H1 (cell line): ENCODE data around the gene C5orf58. TPM values are rescaled to one million over a fixed set of nuclear protein-coding genes. Genes with fewer than 3 reads are reported as not detected.

Source experiments
- CTCF ChIA-PET: fragments of 300-600 bp; sonication (Branson Sonifier 250); formaldehyde crosslinking; loops from one replicate; lab custom pipeline; 2021; ENCODE audit not compliant: partially characterized antibody; lab: Charles Lee
- POLR2A ChIA-PET: fragments of 300-600 bp; sonication (Branson Sonifier 250); formaldehyde crosslinking; loops from one replicate; lab custom pipeline; 2021; ENCODE audit warnings: inconsistent platforms; ENCODE audit not compliant: partially characterized antibody; lab: Charles Lee
- DNase-seq, 2 experiments: peaks; one replicate each; pipeline versions ENCODE4 v3.0.0 to v3.0.0-alpha.2; 2010 to 2022; ENCODE audit warnings: low spot score in 2 of 2, low read depth in 1 of 2, mixed read lengths in 1 of 2
- FAIRE-seq: peaks from 2 replicates; lab custom pipeline; 2011; peaks lifted over from hg19 to GRCh38; lab: Jason Lieb, UNC
- H2AFZ ChIP-seq: 2 replicates; pipeline ENCODE4 v1.8.1; 2012; ENCODE audit warnings: low read length, inconsistent platforms
- H2AK5ac ChIP-seq: 2 replicates; pipeline ENCODE4 v1.6.1; 2013; ENCODE audit warnings: low read depth, low read length
- H2BK120ac ChIP-seq: replicated peaks from 2 replicates; pipeline ENCODE3; 2013; ENCODE audit warnings: low read depth, low read length, inconsistent platforms
- H2BK12ac ChIP-seq: 2 replicates; pipeline ENCODE4 v1.6.1; 2013; ENCODE audit warnings: low read depth, low read length
- H2BK15ac ChIP-seq: 2 replicates; pipeline ENCODE4 v1.6.1; 2013; ENCODE audit warnings: low read length
- H2BK20ac ChIP-seq: 2 replicates; pipeline ENCODE4 v1.6.1; 2013; ENCODE audit warnings: low read length
- H2BK5ac ChIP-seq: 2 replicates; pipeline ENCODE4 v1.6.1; 2013; ENCODE audit warnings: low read depth, low read length
- H3K14ac ChIP-seq: 2 replicates; pipeline ENCODE4 v1.6.1; 2013; ENCODE audit warnings: inconsistent platforms; ENCODE audit not compliant: insufficient read length
- H3K18ac ChIP-seq: 2 replicates; pipeline ENCODE4 v1.6.1; 2013; ENCODE audit warnings: low read length; ENCODE audit errors: extremely low read depth
- H3K23ac ChIP-seq: 2 replicates; pipeline ENCODE4 v1.6.1; 2013; ENCODE audit warnings: inconsistent platforms; ENCODE audit not compliant: insufficient read length
- H3K23me2 ChIP-seq: 2 replicates; pipeline ENCODE4 v1.6.1; 2013; ENCODE audit warnings: low read depth, low read length
- H3K27ac ChIP-seq: 2 replicates; pipeline ENCODE4 v1.6.1; 2011; ENCODE audit warnings: low read depth, low read length, inconsistent platforms
- H3K27me3 ChIP-seq, 4 experiments: replicated peaks in 1 of 4; 1 replicate in 1 of 4; 2 replicates in 3 of 4; pipeline versions ENCODE4 v1.6.1 to v1.8.1; 2011 to 2013; ENCODE audit warnings: low read length in 3 of 4, mild to moderate bottlenecking in 3 of 4, inconsistent platforms in 2 of 4, mixed read lengths in 2 of 4, moderate library complexity in 1 of 4; ENCODE audit not compliant: control insufficient read depth in 3 of 4, insufficient read depth in 3 of 4; ENCODE audit errors: extremely low read depth in 1 of 4
- H3K36me3 ChIP-seq, 4 experiments: 2 replicates each; pipeline versions ENCODE4 v1.6.1 to v1.8.1; 2011 to 2013; ENCODE audit warnings: mild to moderate bottlenecking in 4 of 4, low read length in 3 of 4, moderate library complexity in 2 of 4, control low read depth in 1 of 4, inconsistent platforms in 1 of 4; ENCODE audit not compliant: insufficient read depth in 4 of 4, control insufficient read depth in 2 of 4
- H3K4ac ChIP-seq: replicated peaks from 2 replicates; pipeline ENCODE3; 2013; ENCODE audit warnings: low read length, low read depth, mixed read lengths, inconsistent platforms; ENCODE audit not compliant: insufficient read length
- H3K4me1 ChIP-seq, 4 experiments: replicated peaks in 1 of 4; 1 replicate in 1 of 4; 2 replicates in 3 of 4; pipeline versions ENCODE4 v1.6.1 to v1.8.1; 2011 to 2013; ENCODE audit warnings: low read length in 3 of 4, inconsistent platforms in 2 of 4, mixed read lengths in 1 of 4; ENCODE audit not compliant: insufficient read depth in 4 of 4, control insufficient read depth in 3 of 4
- H3K4me2 ChIP-seq, 2 experiments: 2 replicates each; pipeline versions ENCODE4 v1.6.1 to v1.8.1; 2011 to 2013; ENCODE audit warnings: low read depth in 2 of 2, low read length in 2 of 2, control low read depth in 1 of 2, inconsistent platforms in 1 of 2, mild to moderate bottlenecking in 1 of 2; ENCODE audit not compliant: insufficient read depth in 1 of 2
- H3K4me3 ChIP-seq, 4 experiments: fragments of 200-600, 300-600 bp in 1 of 4; sonication (generic), shearing (Covaris generic), sonication (Bioruptor Twin) in 1 of 4; 2 replicates each; pipeline versions ENCODE4 v1.5.1 to v1.8.1; 2011 to 2016; ENCODE audit warnings: low read length in 4 of 4, low read depth in 3 of 4, control low read depth in 2 of 4, inconsistent platforms in 2 of 4, mild to moderate bottlenecking in 2 of 4, mixed read lengths in 1 of 4, moderate library complexity in 1 of 4; ENCODE audit not compliant: insufficient read depth in 2 of 4; ENCODE audit errors: extremely low read depth in 1 of 4
- H3K56ac ChIP-seq: replicated peaks from 2 replicates; pipeline ENCODE3; 2013; ENCODE audit warnings: low read depth, mild to moderate bottlenecking, mixed read lengths, low read length, inconsistent platforms; ENCODE audit not compliant: insufficient read length
- H3K79me1 ChIP-seq: 2 replicates; pipeline ENCODE4 v1.6.1; 2013; ENCODE audit warnings: low read depth, low read length, control low read depth
- H3K79me2 ChIP-seq, 2 experiments: 2 replicates each; pipeline versions ENCODE4 v1.6.1 to v1.8.1; 2012 to 2013; ENCODE audit warnings: low read length in 2 of 2, mild to moderate bottlenecking in 2 of 2, inconsistent platforms in 1 of 2; ENCODE audit not compliant: insufficient read depth in 2 of 2, control insufficient read depth in 1 of 2
- H3K9ac ChIP-seq, 4 experiments: replicated peaks in 1 of 4; 1 replicate in 1 of 4; 2 replicates in 3 of 4; pipeline versions ENCODE4 v1.6.1 to v1.8.1; 2011 to 2013; ENCODE audit warnings: low read depth in 3 of 4, low read length in 3 of 4, control low read depth in 2 of 4, mild to moderate bottlenecking in 2 of 4, moderate library complexity in 2 of 4, inconsistent platforms in 1 of 4; ENCODE audit errors: extremely low read depth in 1 of 4
- H3K9me3 ChIP-seq, 2 experiments: 2 replicates each; pipeline versions ENCODE4 v1.6.1 to v1.8.1; 2012 to 2013; ENCODE audit warnings: mild to moderate bottlenecking in 2 of 2, moderate library complexity in 2 of 2, control low read depth in 1 of 2, inconsistent platforms in 1 of 2, low read depth in 1 of 2, low read length in 1 of 2, mixed read lengths in 1 of 2; ENCODE audit not compliant: insufficient read depth in 2 of 2
- H4K20me1 ChIP-seq, 2 experiments: replicated peaks in 1 of 2; 2 replicates each; pipeline versions ENCODE3 to v1.8.1; 2011 to 2013; ENCODE audit warnings: inconsistent platforms in 2 of 2, low read length in 2 of 2, mild to moderate bottlenecking in 1 of 2; ENCODE audit not compliant: insufficient read depth in 2 of 2, control insufficient read depth in 1 of 2
- H4K5ac ChIP-seq: 2 replicates; pipeline ENCODE4 v1.6.1; 2013; ENCODE audit warnings: low read length, low read depth, mixed read lengths, inconsistent platforms; ENCODE audit not compliant: insufficient read length
- H4K8ac ChIP-seq: 2 replicates; pipeline ENCODE4 v1.8.0; 2013; ENCODE audit warnings: mild to moderate bottlenecking, moderate library complexity, low read length, inconsistent platforms; ENCODE audit not compliant: insufficient read depth; ENCODE audit errors: extremely low read depth
- H4K91ac ChIP-seq: replicated peaks from 2 replicates; pipeline ENCODE3; 2013; ENCODE audit warnings: low read length, mixed read lengths, inconsistent platforms; ENCODE audit not compliant: insufficient read length
- JUND ChIP-seq: IDR thresholded peaks from 2 replicates; pipeline ENCODE4 v1.6.1; 2011; ENCODE audit warnings: mild to moderate bottlenecking, improper control_type of control experiment, low read length
- NRF1 ChIP-seq: IDR thresholded peaks from 2 replicates; pipeline ENCODE4 v1.6.1; 2011; ENCODE audit warnings: mild to moderate bottlenecking, low read depth, low read length, improper control_type of control experiment
- WGBS, 2 experiments: shearing (Covaris generic) in 1 of 2; methylation state at CpG; one replicate each; pipeline versions ENCODE4 v1.1.6 to v1.1.7; 2013 to 2015; ENCODE audit warnings: low lambda C conversion rate in 2 of 2, mixed read lengths in 2 of 2, inconsistent platforms in 1 of 2, low coverage in 1 of 2, missing lambda C conversion rate in 1 of 2; ENCODE audit not compliant: insufficient replicate concordance in 2 of 2, insufficient coverage in 1 of 2, insufficient read length in 1 of 2; ENCODE audit errors: extremely low coverage in 1 of 2, missing lambda C conversion rate in 1 of 2; 5-methylcytosine and 5-hydroxymethylcytosine counted together
- polyA plus RNA-seq, 7 experiments: library from polyadenylated mRNA; depleted of rRNA in 3 of 7; stranded (reverse) in 5 of 7; unstranded in 2 of 7; fragments of >200 nt in 5 of 7; fragments of 200-250 nt in 2 of 7; gene quantifications; 1 replicate in 5 of 7; 2 replicates in 1 of 7; 4 replicates in 1 of 7; pipeline versions ENCODE4 v1.2.1 to v1.2.3, GENCODE V29; 2011 to 2013; ENCODE audit warnings: missing spikeins in 2 of 7, mixed read lengths in 2 of 7
- total RNA-seq: library from RNA; stranded (reverse); fragmentation: NEBNext Ultra II Directional; extraction: Animal tissue kit (Norgen Biotek cat#: 25700); gene quantifications from 2 replicates; pipeline ENCODE4 v1.2.1, GENCODE V29; 2021

C5orf58 gene
- total and polyA plus RNA-seq, 2 of the 8 experiments (the other 6 are each of a cell fraction or from before 2014, with no cell fraction given), result 0.24 to 1.6 TPM

DNA sequence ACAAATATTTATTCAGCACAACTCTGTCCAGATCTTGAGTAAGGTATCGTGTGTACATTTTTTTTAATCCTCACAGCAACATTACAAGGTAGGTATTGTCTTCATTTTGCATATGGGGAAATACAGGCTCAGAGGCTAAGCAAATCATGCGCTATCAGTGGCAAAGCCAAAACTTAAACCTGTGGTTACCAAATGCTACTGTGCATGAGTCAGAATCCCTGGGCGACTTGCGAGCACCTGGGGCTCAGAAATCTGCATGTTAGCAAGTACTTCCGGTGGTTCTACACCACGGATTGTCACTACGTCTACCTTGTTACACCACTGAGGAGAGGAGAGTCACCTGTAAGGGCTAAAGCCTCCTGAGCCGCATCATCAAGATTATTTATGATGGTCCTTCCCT, 21.3 kb downstream of the C5orf58 start:
- H3K23ac ChIP-seq, result no peak overlapping the region
- H3K79me2 ChIP-seq, result no peaks in the 10 kb centered on the region
- TF ChIP-seq NRF1 (no peak), JUND (peak; percentile 12; the same call in 1 of the 2 replicates)
- no peaks in the 10 kb centered on the region for H3K9me3 ChIP-seq
- H2AK5ac ChIP-seq, result no peak overlapping the region
- H3K18ac ChIP-seq, result no peak overlapping the region
- H2BK5ac ChIP-seq, result no peak overlapping the region
- ChIA-PET POLR2A (no interaction called here), CTCF (no interaction called here)
- H3K23me2 ChIP-seq, result peaks cover 2% of the 10 kb centered on the region; the same call in 1 of the 2 replicates
- H3K4ac ChIP-seq, result no peak overlapping the region
- no peak overlapping the region for H2BK20ac ChIP-seq
- FAIRE-seq (no peak), DNase-seq (no peak)
- no peak overlapping the region for H3K14ac ChIP-seq
- H3K9ac ChIP-seq, result no peak overlapping the region
- peak overlapping the region; percentile 36; the same call in 1 of the 2 replicates for H2AFZ ChIP-seq
- H4K91ac ChIP-seq, result no peak overlapping the region
- no peak overlapping the region for H4K8ac ChIP-seq
- no peaks in the 10 kb centered on the region for H3K27me3 ChIP-seq
- H3K4me2 ChIP-seq, result no peak overlapping the region
- H4K20me1 ChIP-seq, result no peaks in the 10 kb centered on the region
- H3K36me3 ChIP-seq, result no peaks in the 10 kb centered on the region
- no peak overlapping the region for H3K27ac ChIP-seq
- H2BK15ac ChIP-seq, result no peak overlapping the region
- WGBS, 2 experiments, result 60% methylated on average over 8 of the region's 8 CpGs; no CpG with 5 or more reads in 1 of the 2 experiments
- no peak overlapping the region for H4K5ac ChIP-seq
- peaks cover 0 to 16% (median 15%) of the 10 kb centered on the region in 4 experiments; a peak in 6 of 7 replicates for H3K4me1 ChIP-seq
- no peaks in the 10 kb centered on the region for H3K79me1 ChIP-seq
- 0 out of 2 replicates have a peak overlapping the region, but pooled peaks have one; percentile 2 for H2BK12ac ChIP-seq
- no peak overlapping the region for H3K56ac ChIP-seq
- H3K4me3 ChIP-seq, result no peak overlapping the region
- no peak overlapping the region for H2BK120ac ChIP-seq
